Vagina (tissue), 2 donors: Measurements from ENCODE around the gene PPP1R14B.

ENCODE experiments used
- POLR2A ChIP-seq, 2 donors: fragments of 450-650 bp; IDR thresholded peaks; one replicate each; pipeline ENCODE4 v1.6.1; 2017; ENCODE audit warnings: antibody characterized with exemption in 2 of 2, mild to moderate bottlenecking in 2 of 2, moderate library complexity in 2 of 2
- TF ChIP-seq, protein P1 (sequence below), 3 experiments: fragments of 450-650 bp in 2 of 3; fragments of 200-600 bp in 1 of 3; sonication (generic) in 1 of 3; IDR thresholded peaks; one replicate each; pipeline ENCODE4 v1.5.1; 2017 to 2019; ENCODE audit warnings: antibody characterized with exemption in 3 of 3, mild to moderate bottlenecking in 2 of 3, moderate library complexity in 2 of 3

DNA sequence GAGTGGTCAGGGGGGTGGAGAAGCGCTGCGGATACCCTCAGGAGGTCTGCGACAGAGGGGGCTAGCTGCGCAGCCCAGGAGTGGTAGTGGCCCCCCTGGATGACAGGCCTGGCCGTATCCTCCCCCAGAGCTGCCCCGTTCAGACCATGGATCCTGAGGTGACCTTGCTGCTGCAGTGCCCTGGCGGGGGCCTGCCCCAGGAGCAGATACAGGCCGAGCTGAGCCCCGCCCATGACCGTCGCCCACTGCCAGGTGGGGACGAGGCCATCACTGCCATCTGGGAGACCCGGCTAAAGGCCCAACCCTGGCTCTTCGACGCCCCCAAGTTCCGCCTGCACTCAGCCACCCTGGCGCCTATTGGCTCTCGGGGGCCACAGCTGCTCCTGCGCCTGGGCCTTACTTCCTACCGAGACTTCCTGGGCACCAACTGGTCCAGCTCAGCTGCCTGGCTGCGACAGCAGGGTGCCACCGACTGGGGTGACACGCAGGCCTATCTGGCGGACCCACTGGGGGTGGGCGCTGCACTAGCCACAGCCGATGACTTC is 20.2 kb downstream of the PPP1R14B start:
- TF ChIP-seq, protein P1, sequence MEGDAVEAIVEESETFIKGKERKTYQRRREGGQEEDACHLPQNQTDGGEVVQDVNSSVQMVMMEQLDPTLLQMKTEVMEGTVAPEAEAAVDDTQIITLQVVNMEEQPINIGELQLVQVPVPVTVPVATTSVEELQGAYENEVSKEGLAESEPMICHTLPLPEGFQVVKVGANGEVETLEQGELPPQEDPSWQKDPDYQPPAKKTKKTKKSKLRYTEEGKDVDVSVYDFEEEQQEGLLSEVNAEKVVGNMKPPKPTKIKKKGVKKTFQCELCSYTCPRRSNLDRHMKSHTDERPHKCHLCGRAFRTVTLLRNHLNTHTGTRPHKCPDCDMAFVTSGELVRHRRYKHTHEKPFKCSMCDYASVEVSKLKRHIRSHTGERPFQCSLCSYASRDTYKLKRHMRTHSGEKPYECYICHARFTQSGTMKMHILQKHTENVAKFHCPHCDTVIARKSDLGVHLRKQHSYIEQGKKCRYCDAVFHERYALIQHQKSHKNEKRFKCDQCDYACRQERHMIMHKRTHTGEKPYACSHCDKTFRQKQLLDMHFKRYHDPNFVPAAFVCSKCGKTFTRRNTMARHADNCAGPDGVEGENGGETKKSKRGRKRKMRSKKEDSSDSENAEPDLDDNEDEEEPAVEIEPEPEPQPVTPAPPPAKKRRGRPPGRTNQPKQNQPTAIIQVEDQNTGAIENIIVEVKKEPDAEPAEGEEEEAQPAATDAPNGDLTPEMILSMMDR (IDR thresholded peaks at IDR 0.05): no peak
- no peak for TF ChIP-seq POLR2A (IDR thresholded peaks at IDR 0.05)
